ENCODE measurements around the gene GUCY2D.

DNA sequence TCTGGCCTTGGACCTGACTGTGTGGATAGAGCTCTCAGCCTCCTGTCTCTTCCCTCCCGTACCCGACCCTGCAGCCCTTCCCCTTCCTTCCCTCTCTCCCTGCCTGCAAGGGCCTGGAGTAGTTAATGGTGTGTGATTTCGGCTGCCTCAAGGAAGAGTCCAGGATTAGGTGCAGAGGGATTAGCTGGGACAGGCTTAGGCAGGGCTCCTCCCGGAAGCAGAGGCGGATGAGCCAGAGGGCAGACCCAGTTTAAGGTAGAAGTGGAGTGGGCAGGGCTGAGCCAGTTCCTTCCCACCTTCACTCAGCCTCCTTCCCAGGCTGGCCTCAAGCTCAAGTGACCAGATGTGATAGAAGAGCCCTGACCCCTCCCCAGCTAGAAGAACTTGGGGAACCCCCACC lies 16.8 kb downstream of the GUCY2D start:
- TF ChIP-seq, protein P1, sequence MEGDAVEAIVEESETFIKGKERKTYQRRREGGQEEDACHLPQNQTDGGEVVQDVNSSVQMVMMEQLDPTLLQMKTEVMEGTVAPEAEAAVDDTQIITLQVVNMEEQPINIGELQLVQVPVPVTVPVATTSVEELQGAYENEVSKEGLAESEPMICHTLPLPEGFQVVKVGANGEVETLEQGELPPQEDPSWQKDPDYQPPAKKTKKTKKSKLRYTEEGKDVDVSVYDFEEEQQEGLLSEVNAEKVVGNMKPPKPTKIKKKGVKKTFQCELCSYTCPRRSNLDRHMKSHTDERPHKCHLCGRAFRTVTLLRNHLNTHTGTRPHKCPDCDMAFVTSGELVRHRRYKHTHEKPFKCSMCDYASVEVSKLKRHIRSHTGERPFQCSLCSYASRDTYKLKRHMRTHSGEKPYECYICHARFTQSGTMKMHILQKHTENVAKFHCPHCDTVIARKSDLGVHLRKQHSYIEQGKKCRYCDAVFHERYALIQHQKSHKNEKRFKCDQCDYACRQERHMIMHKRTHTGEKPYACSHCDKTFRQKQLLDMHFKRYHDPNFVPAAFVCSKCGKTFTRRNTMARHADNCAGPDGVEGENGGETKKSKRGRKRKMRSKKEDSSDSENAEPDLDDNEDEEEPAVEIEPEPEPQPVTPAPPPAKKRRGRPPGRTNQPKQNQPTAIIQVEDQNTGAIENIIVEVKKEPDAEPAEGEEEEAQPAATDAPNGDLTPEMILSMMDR (IDR thresholded peaks at IDR 0.05), result no peak
- no peak for TF ChIP-seq POLR2AphosphoS5 (IDR thresholded peaks at IDR 0.05)

Measured in stomach (tissue), 4 donors.